Endothelial cell of hepatic sinusoid (primary cell): ENCODE results near the gene ZNF891.

Experiments
- in situ Hi-C: cut with HindIII; loops from 2 replicates; pipeline ENCODE4 v1.10.0; 2017; ENCODE audit warnings: low sequenced_read_pairs

Gene ZNF891

DNA sequence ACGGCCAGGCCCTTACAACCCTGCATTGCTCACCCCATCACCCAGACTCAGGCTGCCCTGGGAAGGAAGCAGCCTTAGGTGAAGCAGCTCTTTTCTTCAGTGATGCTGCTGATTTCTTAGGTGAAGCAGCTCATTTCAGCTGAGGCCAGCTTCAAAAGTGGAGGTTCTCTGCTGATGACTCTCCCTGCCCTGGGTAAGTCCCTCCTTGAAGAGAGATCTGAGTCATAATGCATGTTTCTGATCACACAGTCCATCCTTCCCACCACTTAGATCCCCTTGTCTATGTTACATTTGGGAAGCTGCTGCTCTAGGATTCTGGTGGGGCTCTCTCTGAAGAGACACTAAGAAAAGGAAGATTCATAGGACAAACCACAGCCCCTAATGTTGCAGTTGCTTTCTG lies 66.5 kb downstream of the ZNF891 start:
- in situ Hi-C loops = no loop called here

DNA sequence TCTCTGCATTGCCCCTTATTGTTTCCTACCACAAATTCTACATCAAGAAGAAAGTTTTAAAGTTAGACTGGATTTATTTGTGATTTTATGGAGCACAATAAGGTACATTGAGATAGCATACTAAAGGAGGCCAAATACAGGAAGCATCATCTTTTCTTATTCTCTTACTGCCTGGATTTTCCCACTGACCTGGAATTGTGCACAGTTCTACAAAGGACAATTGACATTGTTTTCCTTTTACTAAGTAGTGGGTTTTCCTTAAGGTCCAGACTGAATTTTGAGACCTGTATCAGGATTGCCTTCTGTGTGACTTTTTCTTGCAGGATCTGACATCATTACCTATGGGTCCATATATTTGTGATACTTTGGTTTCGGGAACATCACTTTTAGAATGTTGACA lies 68.1 kb downstream of the ZNF891 start:
- in situ Hi-C loops = no loop called here

DNA sequence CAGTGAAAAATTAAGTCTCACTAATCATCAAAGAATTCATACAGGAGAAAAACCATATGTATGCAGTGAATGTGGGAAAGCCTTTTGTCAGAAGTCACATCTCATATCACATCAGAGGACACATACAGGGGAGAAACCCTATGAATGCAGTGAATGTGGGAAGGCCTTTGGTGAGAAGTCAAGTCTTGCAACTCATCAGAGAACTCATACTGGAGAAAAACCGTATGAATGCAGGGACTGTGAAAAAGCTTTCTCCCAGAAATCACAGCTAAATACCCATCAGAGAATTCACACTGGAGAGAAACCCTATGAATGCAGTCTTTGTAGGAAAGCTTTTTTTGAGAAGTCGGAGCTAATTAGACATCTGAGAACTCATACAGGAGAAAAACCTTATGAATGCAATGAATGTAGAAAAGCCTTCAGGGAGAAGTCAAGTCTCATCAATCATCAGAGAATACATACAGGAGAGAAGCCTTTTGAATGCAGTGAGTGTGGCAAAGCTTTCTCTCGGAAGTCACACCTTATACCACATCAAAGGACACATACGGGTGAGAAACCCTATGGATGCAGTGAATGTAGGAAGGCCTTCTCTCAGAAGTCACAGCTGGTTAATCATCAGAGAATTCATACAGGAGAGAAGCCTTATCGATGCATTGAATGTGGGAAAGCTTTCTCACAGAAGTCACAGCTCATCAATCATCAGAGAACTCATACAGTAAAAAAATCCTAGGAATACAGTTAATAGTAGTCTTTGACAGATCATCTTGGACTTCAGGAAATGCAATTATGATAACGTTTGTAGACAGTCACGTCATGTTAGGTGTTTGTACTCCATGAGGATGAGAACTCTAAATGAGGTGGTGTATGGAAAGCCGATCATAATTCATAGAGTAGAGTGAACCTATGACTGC lies 71.6 kb downstream of the ZNF891 start:
- in situ Hi-C loops = loop anchor here (5.0 kb wide), 1 partner anchor 49 kb away; no protein-coding TSS in a partner anchor

DNA sequence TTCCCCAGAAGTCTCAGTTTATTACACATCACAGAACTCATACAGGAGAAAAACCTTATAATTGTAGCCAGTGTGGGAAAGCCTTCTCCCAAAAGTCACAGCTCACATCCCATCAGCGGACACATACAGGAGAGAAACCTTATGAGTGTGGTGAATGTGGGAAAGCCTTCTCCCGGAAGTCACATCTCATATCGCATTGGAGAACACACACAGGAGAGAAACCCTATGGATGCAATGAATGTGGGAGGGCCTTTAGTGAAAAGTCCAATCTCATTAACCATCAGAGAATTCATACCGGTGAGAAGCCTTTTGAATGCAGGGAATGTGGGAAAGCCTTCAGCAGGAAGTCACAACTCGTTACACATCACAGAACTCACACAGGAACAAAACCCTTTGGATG lies 72.6 kb downstream of the ZNF891 start:
- in situ Hi-C loops = loop anchor here (5.0 kb wide), 1 partner anchor 50 kb away; no protein-coding TSS in a partner anchor
